ENCODE data around the gene MALT1.

The MALT1 gene

DNA sequence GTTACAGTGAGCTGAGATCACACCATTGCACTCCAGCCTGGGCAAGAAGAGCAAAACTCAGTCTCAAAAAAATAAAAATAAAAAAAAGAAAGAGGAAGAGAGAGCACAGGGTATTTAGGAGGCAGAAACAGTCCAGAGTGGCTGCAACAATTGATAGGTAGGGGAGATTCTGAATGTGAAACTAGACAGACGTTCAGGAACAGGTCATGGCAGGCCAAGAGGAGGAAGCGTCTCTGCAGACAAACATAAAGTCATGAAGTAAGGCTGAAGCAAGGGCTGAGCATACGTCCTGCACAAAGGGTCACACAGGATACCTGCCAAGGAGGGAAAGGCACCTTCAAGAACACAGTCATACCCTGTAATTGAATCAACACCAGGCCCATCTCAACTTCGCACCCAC lies 129.3 kb downstream of the MALT1 start:
- ChIA-PET POLR2A (no interaction called here), CTCF (no interaction called here)
- TF ChIP-seq NFRKB (IDR thresholded peaks at IDR 0.05) (no peak), BHLHE40 (IDR thresholded peaks at IDR 0.05; ENCODE audit: borderline replicate concordance) (no peak), FOXA1 (IDR thresholded peaks at IDR 0.05) (no peak), SUZ12 (IDR thresholded peaks at IDR 0.05) (no peak), SP1 (IDR thresholded peaks at IDR 0.05) (no peak), FOXM1 (IDR thresholded peaks at IDR 0.05; ENCODE audit: borderline replicate concordance) (no peak), ELF4 (IDR thresholded peaks at IDR 0.05) (no peak), ARNT (IDR thresholded peaks at IDR 0.05) (no peak), L3MBTL2 (conservative IDR thresholded peaks at IDR 0.05) (no peak), CTBP1 (IDR thresholded peaks at IDR 0.05; ENCODE audit: borderline replicate concordance) (no peak), ZNF384 (IDR thresholded peaks at IDR 0.05) (no peak), HDGF (IDR thresholded peaks at IDR 0.05; ENCODE audit: borderline replicate concordance) (no peak), TARDBP (IDR thresholded peaks at IDR 0.05) (no peak)
- TF ChIP-seq, protein P1, sequence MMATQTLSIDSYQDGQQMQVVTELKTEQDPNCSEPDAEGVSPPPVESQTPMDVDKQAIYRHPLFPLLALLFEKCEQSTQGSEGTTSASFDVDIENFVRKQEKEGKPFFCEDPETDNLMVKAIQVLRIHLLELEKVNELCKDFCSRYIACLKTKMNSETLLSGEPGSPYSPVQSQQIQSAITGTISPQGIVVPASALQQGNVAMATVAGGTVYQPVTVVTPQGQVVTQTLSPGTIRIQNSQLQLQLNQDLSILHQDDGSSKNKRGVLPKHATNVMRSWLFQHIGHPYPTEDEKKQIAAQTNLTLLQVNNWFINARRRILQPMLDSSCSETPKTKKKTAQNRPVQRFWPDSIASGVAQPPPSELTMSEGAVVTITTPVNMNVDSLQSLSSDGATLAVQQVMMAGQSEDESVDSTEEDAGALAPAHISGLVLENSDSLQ (IDR thresholded peaks at IDR 0.05): no peak
- DNase-seq (ENCODE audit: extremely low spot score): no peak

GRCh38 chr18:58802959-58803358 lies 131.7 kb downstream of the MALT1 start:
- DNase-seq (ENCODE audit: extremely low spot score): no peak
- CTCF ChIA-PET: no interaction called here
- POLR2A ChIA-PET: no interaction called here
- TF ChIP-seq CTBP1 (IDR thresholded peaks at IDR 0.05; ENCODE audit: borderline replicate concordance) (no peak), TARDBP (IDR thresholded peaks at IDR 0.05) (no peak), SUZ12 (IDR thresholded peaks at IDR 0.05) (no peak), ELF4 (IDR thresholded peaks at IDR 0.05) (no peak), L3MBTL2 (conservative IDR thresholded peaks at IDR 0.05) (no peak), FOXK2 (IDR thresholded peaks at IDR 0.05) (no peak), ARNT (IDR thresholded peaks at IDR 0.05) (no peak), NFRKB (IDR thresholded peaks at IDR 0.05) (no peak), LEF1 (IDR thresholded peaks at IDR 0.05; ENCODE audit: borderline replicate concordance) (no peak), ZNF384 (IDR thresholded peaks at IDR 0.05) (no peak), BHLHE40 (IDR thresholded peaks at IDR 0.05; ENCODE audit: borderline replicate concordance) (no peak)

DNA sequence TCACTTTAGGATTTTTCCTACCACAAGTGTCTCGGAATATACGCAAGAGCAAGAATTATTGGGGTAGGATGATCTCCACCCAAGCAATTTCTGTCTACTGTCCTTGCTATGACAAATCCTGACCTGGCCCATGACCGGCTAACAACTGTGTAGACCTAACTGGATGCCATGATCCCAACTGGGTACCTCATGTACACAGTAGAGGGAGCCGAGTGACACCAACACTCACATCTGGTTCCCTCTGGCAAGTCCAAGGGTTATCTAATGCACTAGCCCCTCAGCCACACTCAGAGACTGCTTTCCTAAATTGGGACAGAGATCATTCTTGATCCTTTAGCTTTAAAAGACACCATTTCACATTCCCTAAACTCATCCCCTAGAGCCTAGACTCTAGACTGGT lies 132.7 kb downstream of the MALT1 start:
- POLR2A ChIA-PET: no interaction called here
- TF ChIP-seq L3MBTL2 (conservative IDR thresholded peaks at IDR 0.05): no peak
- CTCF ChIA-PET: no interaction called here
- no peak for DNase-seq (ENCODE audit: extremely low spot score)
